Measurements from ENCODE around the gene GFPT1.

The GFPT1 gene

GRCh38 chr2:69287544-69287943 is 99.5 kb downstream of the GFPT1 start:
- DNase-seq: no peak

- DNase-seq: no peak
Measured at GRCh38 chr2:69285379-69285894, 101.6 kb downstream of the GFPT1 start.

- no peak for DNase-seq
Measured at GRCh38 chr2:69280796-69281412, 106.1 kb downstream of the GFPT1 start.

- no peak for DNase-seq
Measured at GRCh38 chr2:69279931-69280681, 106.9 kb downstream of the GFPT1 start.

GRCh38 chr2:69279211-69279610 is 107.8 kb downstream of the GFPT1 start:
- no peak for DNase-seq

GRCh38 chr2:69278366-69278765 is 108.7 kb downstream of the GFPT1 start:
- DNase-seq: no peak

GRCh38 chr2:69275490-69275889 is 111.5 kb downstream of the GFPT1 start:
- no peak for DNase-seq

GRCh38 chr2:69272803-69273471 is 114.1 kb downstream of the GFPT1 start:
- peak; percentile 52 to 65 for DNase-seq

- peak; percentile 78 to 84 for DNase-seq
Measured at GRCh38 chr2:69271831-69272257, 115.2 kb downstream of the GFPT1 start.
